Activated effector memory CD4-positive, alpha-beta T cell treated with Interleukin-2 at 50 U/mL for 16 hours (primary cell): ENCODE results near the gene TRIM8.

ENCODE experiments used
- DNase-seq: peaks from one replicate; pipeline ENCODE4 v3.0.0-alpha.2; 2020

Gene TRIM8

GRCh38 chr10:102633287-102633686 is 11.0 kb upstream of the TRIM8 start:
- DNase-seq: no peak

DNA sequence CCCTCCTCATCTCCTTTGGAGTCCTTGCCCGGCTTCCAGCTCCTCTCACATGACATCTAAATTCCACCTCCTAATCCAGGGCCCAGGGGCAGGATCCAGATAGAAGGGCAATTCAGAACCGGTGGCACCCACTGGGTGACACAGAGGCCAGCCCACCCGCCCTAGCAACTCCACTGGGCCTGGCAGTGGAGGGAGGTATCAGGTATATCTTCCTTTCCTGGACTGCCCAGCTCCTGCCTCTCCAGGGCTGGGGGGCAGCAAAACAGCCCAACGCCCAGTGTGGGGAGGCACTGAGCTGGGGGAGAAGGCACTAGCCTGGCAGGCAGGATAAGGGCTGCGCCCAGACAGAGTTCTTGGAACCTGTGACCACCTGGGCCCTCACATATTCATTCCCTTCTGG is 10.4 kb upstream of the TRIM8 start:
- no peak for DNase-seq

GRCh38 chr10:102634686-102635085 is 9.6 kb upstream of the TRIM8 start:
- DNase-seq: no peak

DNA sequence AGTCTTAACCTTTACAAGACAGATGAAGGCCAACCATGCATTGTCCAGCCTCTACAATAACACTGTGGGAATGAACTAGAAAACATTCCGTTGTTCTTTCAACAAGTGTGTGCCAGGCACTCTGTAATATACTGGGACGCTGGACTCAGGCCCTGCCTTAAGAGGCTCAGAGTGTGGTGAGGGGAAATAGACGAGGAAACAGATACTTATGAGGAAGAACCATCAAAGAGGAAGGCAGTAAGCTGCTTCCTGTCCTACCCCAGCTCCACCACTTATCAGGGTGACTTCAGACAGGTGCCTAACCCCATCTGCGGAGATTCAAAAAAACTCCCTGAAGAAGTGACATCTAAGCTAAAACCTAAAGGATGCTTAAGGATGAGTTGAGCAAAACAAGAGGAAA is 8.9 kb upstream of the TRIM8 start:
- no peak for DNase-seq

DNA sequence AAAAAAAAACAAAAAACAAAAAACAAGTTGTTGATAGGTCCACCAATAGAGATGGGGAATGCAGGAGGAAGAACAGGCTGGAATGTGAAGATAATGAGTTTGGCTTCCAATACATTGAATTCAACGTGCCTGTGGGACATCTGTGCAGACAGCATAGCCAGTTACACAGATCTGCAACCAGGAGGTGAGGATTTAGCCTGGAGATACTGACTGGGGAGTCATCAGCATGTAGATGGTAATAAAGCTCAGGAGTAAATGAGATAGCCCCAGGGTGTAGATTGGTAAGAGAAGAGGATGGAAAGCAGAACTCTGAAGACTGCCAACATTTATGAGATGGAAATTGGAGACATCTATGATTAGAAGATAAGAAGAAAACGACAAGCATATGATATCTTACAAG is 4.7 kb upstream of the TRIM8 start:
- no peak for DNase-seq

DNA sequence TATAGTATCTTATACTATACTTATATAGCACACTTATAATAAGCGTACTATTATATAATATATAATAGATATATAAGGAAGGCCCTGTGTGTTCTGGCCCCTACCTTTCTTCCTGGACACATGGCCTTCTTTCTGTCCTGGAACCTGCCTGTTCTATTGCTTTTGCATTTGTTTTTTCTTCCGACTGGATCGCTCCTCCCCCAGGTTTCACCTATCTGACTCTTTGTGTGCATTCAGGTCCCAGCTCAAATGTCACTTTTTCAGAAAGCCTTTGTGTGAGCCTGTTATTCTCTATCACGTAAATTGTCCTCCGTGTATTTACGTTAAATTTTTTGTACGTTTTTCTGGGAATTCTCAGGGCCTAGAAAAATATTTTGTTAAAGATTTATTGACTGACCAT is 2.9 kb upstream of the TRIM8 start:
- no peak for DNase-seq

- peak; percentile 95 for DNase-seq
These were observed 2.2 kb upstream of the TRIM8 start for GRCh38 chr10:102641880-102642735.

- no peak for DNase-seq
These were observed 1.4 kb upstream of the TRIM8 start for GRCh38 chr10:102642736-102643335.

DNA sequence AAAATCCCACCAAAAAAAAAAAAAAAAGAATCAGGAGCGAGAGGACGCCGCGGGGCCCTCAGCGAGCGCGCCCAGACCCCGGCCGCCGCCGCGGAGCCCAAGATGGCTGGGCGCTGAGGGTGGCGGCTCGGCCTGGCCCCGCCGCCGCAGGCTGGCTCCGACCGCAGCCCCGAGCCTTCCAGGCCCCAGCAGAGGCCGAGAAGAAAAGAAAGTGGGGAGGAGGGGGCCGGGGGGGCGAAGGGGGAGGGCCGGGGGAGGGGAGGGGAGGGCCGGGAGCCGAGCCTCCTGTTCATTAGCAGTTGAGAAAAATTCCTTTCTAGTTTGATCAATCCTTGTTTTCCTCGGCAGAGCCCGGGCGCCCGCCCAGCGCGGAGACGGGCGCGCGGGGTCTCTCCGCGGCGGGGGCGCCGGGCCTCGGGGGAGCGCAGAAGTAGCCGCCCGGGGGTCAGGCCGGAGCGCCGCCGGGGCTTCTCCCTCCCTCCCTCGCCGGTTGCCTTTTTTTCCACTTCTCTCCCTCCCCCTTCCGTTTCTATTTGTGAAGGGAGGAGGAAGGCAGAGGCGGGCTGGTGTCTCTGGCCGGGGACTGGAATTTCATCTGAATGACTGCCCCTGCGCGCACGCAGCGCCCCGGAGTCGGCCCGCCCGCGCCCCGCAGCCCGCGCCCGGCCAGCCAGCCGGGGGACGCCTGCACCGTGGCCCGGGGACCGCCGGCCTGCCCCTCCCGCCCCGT is 778 bp upstream of the TRIM8 start:
- no peak for DNase-seq

- peak; percentile 76 for DNase-seq
These were observed 538 bp downstream of the TRIM8 start for GRCh38 chr10:102644646-102645387.

GRCh38 chr10:102645388-102645740 is 1.1 kb downstream of the TRIM8 start:
- DNase-seq: peak; percentile 41

GRCh38 chr10:102645741-102646609 is 1.7 kb downstream of the TRIM8 start:
- peak; percentile 68 for DNase-seq

GRCh38 chr10:102646610-102647442 is 2.5 kb downstream of the TRIM8 start:
- peak; percentile 47 for DNase-seq

DNA sequence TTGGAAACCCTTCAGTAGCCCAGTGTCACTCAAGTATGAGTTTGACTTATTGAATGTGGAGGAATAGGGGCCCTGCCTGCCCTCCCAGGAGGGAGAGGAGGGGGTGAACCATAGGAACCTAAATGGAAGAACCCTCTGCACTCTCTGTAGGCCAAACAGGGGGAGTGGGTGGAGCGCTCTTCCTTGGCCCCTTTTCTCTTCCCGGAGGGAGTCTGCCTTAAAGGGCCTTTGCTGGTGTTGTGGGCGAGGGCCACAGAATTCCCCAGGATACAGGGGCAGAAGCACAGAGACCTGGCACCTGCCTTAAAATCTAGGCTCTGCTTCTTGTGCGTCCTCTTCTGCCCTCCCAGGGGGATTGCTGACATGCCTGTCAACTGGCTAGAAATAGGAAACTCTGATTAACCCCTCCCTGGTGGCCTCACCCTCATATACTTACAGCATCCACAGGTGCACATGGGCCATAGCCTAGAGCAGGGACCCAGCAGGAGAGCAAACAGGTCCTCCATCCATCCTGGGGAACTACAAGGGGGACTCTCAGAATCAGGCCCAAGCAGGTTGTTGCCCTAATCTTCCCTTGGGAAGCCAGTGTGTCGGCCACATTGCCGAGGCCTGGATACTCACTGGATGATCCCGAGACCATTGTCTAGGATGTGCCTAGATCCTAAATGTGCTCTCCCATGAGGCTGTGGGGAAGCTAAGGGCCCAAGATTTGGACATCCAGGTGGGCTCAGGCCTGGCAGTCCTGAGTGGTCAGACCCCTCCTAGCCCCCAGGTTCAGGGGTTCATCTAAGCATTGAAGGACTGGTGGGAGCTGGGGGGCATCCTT is 3.4 kb downstream of the TRIM8 start:
- no peak for DNase-seq

- DNase-seq: no peak
These were observed 4.1 kb downstream of the TRIM8 start for GRCh38 chr10:102648269-102648888.

- no peak for DNase-seq
These were observed 4.9 kb downstream of the TRIM8 start for GRCh38 chr10:102648889-102649796.

DNA sequence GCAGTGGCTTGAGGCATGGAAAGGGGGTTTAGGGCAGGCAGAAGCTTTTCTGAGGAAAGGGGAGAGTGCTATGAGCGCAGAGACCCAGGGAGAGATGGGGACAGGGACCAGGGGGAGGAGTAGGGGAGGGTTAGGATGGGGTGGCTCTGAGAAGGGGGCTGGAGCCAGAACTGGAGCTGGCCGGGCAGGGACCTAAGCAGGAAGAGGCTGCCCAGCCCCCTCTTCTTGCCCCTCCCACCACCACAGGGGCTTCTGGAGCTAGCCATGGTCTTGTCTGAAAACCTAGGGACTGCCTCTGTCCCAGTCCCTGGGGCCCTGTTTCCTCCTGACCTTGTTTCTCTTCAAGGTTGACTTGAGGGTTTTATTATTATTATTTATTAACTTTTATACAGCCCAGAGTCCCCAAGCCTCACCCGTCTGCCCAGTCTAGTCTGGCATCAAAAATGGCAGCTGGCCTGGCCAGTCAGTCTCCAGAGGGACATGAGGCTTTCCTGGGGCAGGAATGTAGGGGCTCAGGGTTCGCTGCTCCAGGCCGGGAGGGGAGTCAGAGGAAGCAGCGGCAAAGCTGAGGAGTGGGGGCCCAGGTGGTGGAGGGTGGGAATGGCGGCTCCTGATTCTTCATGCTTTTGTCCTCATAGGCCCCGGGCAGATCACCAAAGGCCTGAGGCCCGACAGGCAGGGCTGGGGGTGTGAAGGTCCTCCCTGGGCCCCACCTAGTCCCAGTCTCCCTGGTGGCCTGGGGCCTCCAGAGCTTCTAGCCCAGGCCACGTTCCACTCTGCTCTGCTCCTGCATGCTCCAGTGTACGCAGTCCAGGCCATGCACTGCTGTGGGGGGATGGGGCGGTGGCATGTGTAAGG is 5.7 kb downstream of the TRIM8 start:
- no peak for DNase-seq
